Neuronal stem cell (in vitro differentiated cells): ENCODE measurements around the gene HCAR3.
"Not testable (repeated sequence)": the region's sequence is repeated elsewhere in the genome, so short reads cannot be mapped to it uniquely, and the experiment has no call there.

Source experiments
- DNase-seq: peaks from one replicate; pipeline ENCODE4 v3.0.0-alpha.2; 2013; ENCODE audit warnings: low spot score
- H2AFZ ChIP-seq: one replicate; pipeline ENCODE4 v1.6.1; 2013; ENCODE audit warnings: mild to moderate bottlenecking, low read length, inconsistent platforms
- H2AK5ac ChIP-seq: 2 replicates; pipeline ENCODE4 v1.6.1; 2013; ENCODE audit warnings: low read depth, mild to moderate bottlenecking, inconsistent platforms, low read length, moderate library complexity, mixed read lengths
- H2BK120ac ChIP-seq: 2 replicates; pipeline ENCODE4 v1.6.1; 2013; ENCODE audit warnings: low read depth, mild to moderate bottlenecking, inconsistent platforms, low read length, moderate library complexity, mixed read lengths
- H2BK12ac ChIP-seq: one replicate; pipeline ENCODE4 v1.6.1; 2013; ENCODE audit warnings: low read length, inconsistent platforms
- H2BK15ac ChIP-seq: 2 replicates; pipeline ENCODE4 v1.6.1; 2013; ENCODE audit warnings: mild to moderate bottlenecking, low read length, inconsistent platforms, mixed read lengths
- H2BK5ac ChIP-seq: one replicate; pipeline ENCODE4 v1.6.1; 2013; ENCODE audit warnings: inconsistent platforms, mild to moderate bottlenecking, low read length, moderate library complexity
- H3K14ac ChIP-seq: one replicate; pipeline ENCODE4 v1.6.1; 2013; ENCODE audit warnings: low read length, inconsistent platforms
- H3K18ac ChIP-seq: 2 replicates; pipeline ENCODE4 v1.6.1; 2013; ENCODE audit warnings: low read length, inconsistent platforms
- H3K23ac ChIP-seq: 2 replicates; pipeline ENCODE4 v1.6.1; 2013; ENCODE audit warnings: low read depth, mild to moderate bottlenecking, mixed read lengths, low read length, inconsistent platforms; ENCODE audit not compliant: poor library complexity
- H3K27ac ChIP-seq: replicated peaks from 3 replicates; pipeline ENCODE4 v1.5.1; 2013; ENCODE audit warnings: low read length, inconsistent platforms
- H3K27me3 ChIP-seq, 3 experiments: 2 replicates each; pipeline ENCODE4 v1.6.1; 2013; ENCODE audit warnings: low read length in 3 of 3, mild to moderate bottlenecking in 2 of 3, inconsistent platforms in 1 of 3, low read depth in 1 of 3, mixed read lengths in 1 of 3, moderate library complexity in 1 of 3; ENCODE audit not compliant: control insufficient read depth in 3 of 3, insufficient read depth in 3 of 3
- H3K36me3 ChIP-seq, 2 donors: replicated peaks in 1 of 2; 2 replicates each; pipeline ENCODE4 v1.6.1; 2013; ENCODE audit warnings: low read length in 2 of 2; ENCODE audit not compliant: control insufficient read depth in 2 of 2, insufficient read depth in 2 of 2
- H3K4ac ChIP-seq: 2 replicates; pipeline ENCODE4 v1.6.1; 2013; ENCODE audit warnings: inconsistent platforms, mild to moderate bottlenecking, low read length, moderate library complexity
- H3K4me1 ChIP-seq, 2 donors: 1 replicate in 1 of 2; 2 replicates in 1 of 2; pipeline ENCODE4 v1.6.1; 2013; ENCODE audit warnings: low read length in 2 of 2, low read depth in 1 of 2; ENCODE audit not compliant: control insufficient read depth in 2 of 2, insufficient read depth in 1 of 2
- H3K4me2 ChIP-seq: one replicate; pipeline ENCODE4 v1.6.1; 2013; ENCODE audit warnings: mild to moderate bottlenecking, low read length, inconsistent platforms; ENCODE audit not compliant: insufficient read depth, poor library complexity, severe bottlenecking
- H3K4me3 ChIP-seq, 2 donors: 2 replicates each; pipeline ENCODE4 v1.5.1; 2013; ENCODE audit warnings: low read length in 2 of 2, mild to moderate bottlenecking in 2 of 2, inconsistent platforms in 1 of 2, moderate library complexity in 1 of 2
- H3K79me1 ChIP-seq: one replicate; pipeline ENCODE4 v1.6.1; 2013; ENCODE audit warnings: low read depth, mild to moderate bottlenecking, inconsistent platforms, low read length, moderate library complexity
- H3K9ac ChIP-seq: one replicate; pipeline ENCODE4 v1.6.1; 2013; ENCODE audit warnings: mild to moderate bottlenecking, low read depth, low read length, inconsistent platforms; ENCODE audit not compliant: poor library complexity
- H3K9me3 ChIP-seq, 2 donors: replicated peaks in 1 of 2; 2 replicates each; pipeline versions ENCODE3 to v1.6.1; 2013; ENCODE audit warnings: low read length in 2 of 2, mild to moderate bottlenecking in 2 of 2, inconsistent platforms in 1 of 2, low read depth in 1 of 2, mixed read lengths in 1 of 2, moderate library complexity in 1 of 2; ENCODE audit not compliant: control insufficient read depth in 2 of 2, insufficient read depth in 1 of 2
- H4K8ac ChIP-seq: one replicate; pipeline ENCODE4 v1.6.1; 2013; ENCODE audit warnings: low read depth, mild to moderate bottlenecking, inconsistent platforms, low read length, moderate library complexity
- H4K91ac ChIP-seq: one replicate; pipeline ENCODE4 v1.6.1; 2013; ENCODE audit warnings: low read length, low read depth, mild to moderate bottlenecking, inconsistent platforms; ENCODE audit not compliant: poor library complexity
- WGBS, 2 donors: extraction: QIAGEN DNeasy Blood & Tissue Kit; methylation state at CpG; one replicate each; pipeline ENCODE4 v1.1.7; 2013; ENCODE audit warnings: missing lambda C conversion rate in 2 of 2, mixed read lengths in 1 of 2; ENCODE audit not compliant: insufficient read length in 2 of 2, insufficient replicate concordance in 1 of 2; ENCODE audit errors: extremely low coverage in 2 of 2; 5-methylcytosine and 5-hydroxymethylcytosine counted together

The HCAR3 gene

GRCh38 chr12:122721057-122721545 is 4.5 kb upstream of the HCAR3 start:
- no peak overlapping the region for H2AFZ ChIP-seq
- H3K14ac ChIP-seq: no peak overlapping the region
- H3K79me1 ChIP-seq: no peaks in the 10 kb centered on the region
- no peak overlapping the region for H2BK15ac ChIP-seq
- no peak overlapping the region for H3K18ac ChIP-seq
- H3K4me1 ChIP-seq: no peaks in the 10 kb centered on the region
- H3K36me3 ChIP-seq: no peaks in the 10 kb centered on the region
- H3K9me3 ChIP-seq: no peaks in the 10 kb centered on the region
- H3K4me2 ChIP-seq: no peak overlapping the region
- H2BK120ac ChIP-seq: no peak overlapping the region
- no peak overlapping the region for H3K4me3 ChIP-seq
- H2AK5ac ChIP-seq: no peak overlapping the region
- no peak overlapping the region for H3K4ac ChIP-seq
- no peak overlapping the region for H2BK5ac ChIP-seq
- no peak overlapping the region for H2BK12ac ChIP-seq
- H4K8ac ChIP-seq: no peak overlapping the region
- WGBS, 2 donors: no CpG with 5 or more reads among the region's 11 CpGs
- no peak overlapping the region for H3K27ac ChIP-seq
- no peak overlapping the region for H3K23ac ChIP-seq
- no peak for DNase-seq
- no peak overlapping the region for H3K9ac ChIP-seq
- H4K91ac ChIP-seq: no peak overlapping the region
- no peaks in the 10 kb centered on the region for H3K27me3 ChIP-seq

- H3K9ac ChIP-seq, H4K8ac ChIP-seq, H4K91ac ChIP-seq, H3K9me3 ChIP-seq, DNase-seq, H3K23ac ChIP-seq, H2BK12ac ChIP-seq, H2BK5ac ChIP-seq, H3K27me3 ChIP-seq, H3K18ac ChIP-seq, H2BK120ac ChIP-seq, H3K27ac ChIP-seq, H3K79me1 ChIP-seq, H2BK15ac ChIP-seq, H3K36me3 ChIP-seq, H3K4me3 ChIP-seq, H2AK5ac ChIP-seq, H2AFZ ChIP-seq, H3K4me2 ChIP-seq, H3K14ac ChIP-seq, H3K4me1 ChIP-seq, H3K4ac ChIP-seq: not testable (repeated sequence)
- no CpG with 5 or more reads among the region's 6 CpGs for WGBS, 2 donors
Observed at GRCh38 chr12:122715211-122715610, 1.4 kb downstream of the HCAR3 start.

GRCh38 chr12:122713491-122714188 is 3.0 kb downstream of the HCAR3 start:
- not testable (repeated sequence) for H3K18ac ChIP-seq, H2BK12ac ChIP-seq, H3K27ac ChIP-seq, H3K14ac ChIP-seq, H3K4me1 ChIP-seq, H4K8ac ChIP-seq, H2BK5ac ChIP-seq, DNase-seq, H4K91ac ChIP-seq, H3K79me1 ChIP-seq, H3K9ac ChIP-seq, H3K36me3 ChIP-seq, H3K9me3 ChIP-seq, H3K4me3 ChIP-seq, H3K27me3 ChIP-seq, H3K4ac ChIP-seq, H2BK15ac ChIP-seq, H2AK5ac ChIP-seq, H2AFZ ChIP-seq, H2BK120ac ChIP-seq, H3K4me2 ChIP-seq, H3K23ac ChIP-seq
- WGBS, 2 donors: no CpG with 5 or more reads among the region's 10 CpGs

- H4K91ac ChIP-seq, H2BK15ac ChIP-seq, H3K23ac ChIP-seq, H3K9me3 ChIP-seq, H3K4ac ChIP-seq, DNase-seq, H3K14ac ChIP-seq, H3K4me2 ChIP-seq, H3K79me1 ChIP-seq, H2BK120ac ChIP-seq, H2AFZ ChIP-seq, H2BK12ac ChIP-seq, H2AK5ac ChIP-seq, H3K27ac ChIP-seq, H3K9ac ChIP-seq, H3K4me1 ChIP-seq, H3K4me3 ChIP-seq, H4K8ac ChIP-seq, H3K27me3 ChIP-seq, H3K36me3 ChIP-seq, H3K18ac ChIP-seq, H2BK5ac ChIP-seq: not testable (repeated sequence)
- WGBS, 2 donors: no CpG with 5 or more reads among the region's 1 CpG
Observed at GRCh38 chr12:122711266-122711665, 5.3 kb downstream of the HCAR3 start.
